Progenitor cell of endocrine pancreas (in vitro differentiated cells): ENCODE results near the gene UBE4B. TPM values are rescaled to one million over a fixed set of nuclear protein-coding genes. Genes with fewer than 3 reads are reported as not detected.

Experiments
- DNase-seq: peaks from one replicate; pipeline ENCODE4 v3.0.0; 2021; ENCODE audit warnings: low spot score; ENCODE audit not compliant: unreplicated experiment
- H3K27ac Mint-ChIP-seq: 2 replicates; pipeline ENCODE4 v1.8.0; 2021; ENCODE audit warnings: mild to moderate bottlenecking, moderate library complexity, mixed read lengths
- H3K27me3 Mint-ChIP-seq: 2 replicates; pipeline ENCODE4 v1.8.0; 2021; ENCODE audit warnings: mixed read lengths
- H3K36me3 Mint-ChIP-seq: 2 replicates; pipeline ENCODE4 v1.8.0; 2022; ENCODE audit warnings: mixed read lengths; ENCODE audit not compliant: insufficient read depth
- H3K4me1 Mint-ChIP-seq: 2 replicates; pipeline ENCODE4 v1.8.0; 2021; ENCODE audit warnings: low read depth, mixed read lengths
- H3K4me3 Mint-ChIP-seq: 2 replicates; pipeline ENCODE4 v1.8.0; 2021; ENCODE audit warnings: low read depth, mild to moderate bottlenecking, moderate library complexity, mixed read lengths
- H3K9me3 Mint-ChIP-seq: 2 replicates; pipeline ENCODE4 v1.8.0; 2021; ENCODE audit warnings: low read depth, mixed read lengths
- CTCF ChIP-seq: fragments of 200-600 bp; sonication (generic); IDR thresholded peaks from one replicate; pipeline ENCODE4 v1.5.0; 2021; ENCODE audit warnings: antibody characterized with exemption, mild to moderate bottlenecking; ENCODE audit not compliant: unreplicated experiment
- total RNA-seq: library from RNA; stranded (reverse); gene quantifications from 2 replicates; pipeline ENCODE4 v1.2.1, GENCODE V29; 2021

Gene UBE4B
- total RNA-seq, 1 donor from 2014 or later: 78.1 TPM

- no peak for DNase-seq
- Mint-ChIP-seq H3K4me1 (peaks cover 1% of the 10 kb centered on the region), H3K27ac (no peak overlapping the region), H3K36me3 (peaks cover 17% of the 10 kb centered on the region), H3K27me3 (no peaks in the 10 kb centered on the region), H3K4me3 (no peak overlapping the region), H3K9me3 (no peaks in the 10 kb centered on the region)
- TF ChIP-seq CTCF: no peak
These were observed 90.2 kb downstream of the UBE4B start for GRCh38 chr1:10122926-10123325.

GRCh38 chr1:10128101-10128765, 95.5 kb downstream of the UBE4B start:
- no peak overlapping the region for H3K27ac Mint-ChIP-seq
- no peak for DNase-seq
- no peak overlapping the region for H3K4me3 Mint-ChIP-seq
- no peaks in the 10 kb centered on the region for H3K27me3 Mint-ChIP-seq
- TF ChIP-seq CTCF: no peak
- no peaks in the 10 kb centered on the region for H3K9me3 Mint-ChIP-seq
- peaks cover 14% of the 10 kb centered on the region for H3K36me3 Mint-ChIP-seq
- peaks cover 1% of the 10 kb centered on the region for H3K4me1 Mint-ChIP-seq

- no peak for TF ChIP-seq CTCF
- H3K9me3 Mint-ChIP-seq: no peaks in the 10 kb centered on the region
- no peak overlapping the region for H3K4me3 Mint-ChIP-seq
- H3K27me3 Mint-ChIP-seq: no peaks in the 10 kb centered on the region
- peaks cover 21% of the 10 kb centered on the region for H3K36me3 Mint-ChIP-seq
- peaks cover under 1% of the 10 kb centered on the region for H3K4me1 Mint-ChIP-seq
- H3K27ac Mint-ChIP-seq: no peak overlapping the region
- no peak for DNase-seq
These were observed 99.6 kb downstream of the UBE4B start for GRCh38 chr1:10132316-10132715.

GRCh38 chr1:10132852-10133251, 100.1 kb downstream of the UBE4B start:
- no peaks in the 10 kb centered on the region for H3K9me3 Mint-ChIP-seq
- peaks cover 23% of the 10 kb centered on the region for H3K36me3 Mint-ChIP-seq
- H3K4me3 Mint-ChIP-seq: no peak overlapping the region
- no peak overlapping the region for H3K27ac Mint-ChIP-seq
- no peaks in the 10 kb centered on the region for H3K4me1 Mint-ChIP-seq
- no peaks in the 10 kb centered on the region for H3K27me3 Mint-ChIP-seq
- DNase-seq: no peak
- TF ChIP-seq CTCF: no peak

- Mint-ChIP-seq H3K27me3 (no peaks in the 10 kb centered on the region), H3K36me3 (peaks cover 18% of the 10 kb centered on the region), H3K4me3 (no peak overlapping the region), H3K4me1 (no peaks in the 10 kb centered on the region), H3K27ac (no peak overlapping the region), H3K9me3 (no peaks in the 10 kb centered on the region)
- TF ChIP-seq CTCF: no peak
- DNase-seq: no peak
These were observed 108.2 kb downstream of the UBE4B start for GRCh38 chr1:10140981-10141380.
